ENCODE measurements around the gene CLEC4F. TPM values are rescaled to one million over a fixed set of nuclear protein-coding genes. Genes with fewer than 3 reads are reported as not detected.

CLEC4F gene
- total and polyA plus RNA-seq, 2 experiments from 2014 or later = not detected

GRCh38 chr2:70777450-70777849 lies 42.9 kb downstream of the CLEC4F start:
- peaks cover 5% of the 10 kb centered on the region for H3K27me3 Mint-ChIP-seq (ENCODE audit: insufficient read depth, low read depth, poor library complexity)
- Histone ChIP-seq H3K4me3 (no peak overlapping the region), H4K20me1 (replicated peaks; ENCODE audit: insufficient read depth) (no peaks in the 10 kb centered on the region), H2AFZ (no peak overlapping the region), H3F3A (replicated peaks; ENCODE audit: low read depth) (no peaks in the 10 kb centered on the region), H3K4me1 (ENCODE audit: insufficient read depth) (no peaks in the 10 kb centered on the region), H3K9me2 (ENCODE audit: insufficient read depth) (peaks cover 18% of the 10 kb centered on the region; the same call in 1 of the 2 replicates), H3K36me3 (ENCODE audit: insufficient read depth) (no peaks in the 10 kb centered on the region), H3K79me2 (replicated peaks; ENCODE audit: insufficient read depth) (no peaks in the 10 kb centered on the region), H3K27me3 (ENCODE audit: insufficient read depth) (peaks cover 19% of the 10 kb centered on the region; the same call in 1 of the 2 replicates), H3K4me2 (no peak overlapping the region), H3K27ac (ENCODE audit: low read depth) (no peak overlapping the region)
- DNase-seq (ENCODE audit: low spot score) (no peak), ATAC-seq (no peak)
- H3K36me3 Mint-ChIP-seq (ENCODE audit: low read depth) = no peaks in the 10 kb centered on the region
- H3K4me1 Mint-ChIP-seq = no peaks in the 10 kb centered on the region
- TF ChIP-seq ZNF114 (CRISPR knock-in tag; IDR thresholded peaks at IDR 0.05) (no peak), ETS1 (IDR thresholded peaks at IDR 0.05) (no peak), ZNF462 (CRISPR knock-in tag; IDR thresholded peaks at IDR 0.05) (no peak), EZH2phosphoT487 (IDR thresholded peaks at IDR 0.05; ENCODE audit: unreplicated experiment) (no peak), ZNF331 (CRISPR knock-in tag; IDR thresholded peaks at IDR 0.05; ENCODE audit: low read depth) (no peak), NANOG (IDR thresholded peaks at IDR 0.05; ENCODE audit: borderline replicate concordance) (no peak), STAT1 (IDR thresholded peaks at IDR 0.05; ENCODE audit: unreplicated experiment) (no peak), JUNB (IDR thresholded peaks at IDR 0.05; ENCODE audit: unreplicated experiment) (no peak), EZH2 (IDR thresholded peaks at IDR 0.05; ENCODE audit: low read depth, unreplicated experiment) (no peak), POLR2AphosphoS5 (IDR thresholded peaks at IDR 0.05; ENCODE audit: low read depth) (no peak), CREB1 (CRISPR knock-in tag; IDR thresholded peaks at IDR 0.05; ENCODE audit: low read depth) (no peak)
- TF ChIP-seq, protein P1, sequence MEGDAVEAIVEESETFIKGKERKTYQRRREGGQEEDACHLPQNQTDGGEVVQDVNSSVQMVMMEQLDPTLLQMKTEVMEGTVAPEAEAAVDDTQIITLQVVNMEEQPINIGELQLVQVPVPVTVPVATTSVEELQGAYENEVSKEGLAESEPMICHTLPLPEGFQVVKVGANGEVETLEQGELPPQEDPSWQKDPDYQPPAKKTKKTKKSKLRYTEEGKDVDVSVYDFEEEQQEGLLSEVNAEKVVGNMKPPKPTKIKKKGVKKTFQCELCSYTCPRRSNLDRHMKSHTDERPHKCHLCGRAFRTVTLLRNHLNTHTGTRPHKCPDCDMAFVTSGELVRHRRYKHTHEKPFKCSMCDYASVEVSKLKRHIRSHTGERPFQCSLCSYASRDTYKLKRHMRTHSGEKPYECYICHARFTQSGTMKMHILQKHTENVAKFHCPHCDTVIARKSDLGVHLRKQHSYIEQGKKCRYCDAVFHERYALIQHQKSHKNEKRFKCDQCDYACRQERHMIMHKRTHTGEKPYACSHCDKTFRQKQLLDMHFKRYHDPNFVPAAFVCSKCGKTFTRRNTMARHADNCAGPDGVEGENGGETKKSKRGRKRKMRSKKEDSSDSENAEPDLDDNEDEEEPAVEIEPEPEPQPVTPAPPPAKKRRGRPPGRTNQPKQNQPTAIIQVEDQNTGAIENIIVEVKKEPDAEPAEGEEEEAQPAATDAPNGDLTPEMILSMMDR (conservative IDR thresholded peaks at IDR 0.05; ENCODE audit: low read depth in 2 of 2) = no peak
- TF ChIP-seq, protein P2, sequence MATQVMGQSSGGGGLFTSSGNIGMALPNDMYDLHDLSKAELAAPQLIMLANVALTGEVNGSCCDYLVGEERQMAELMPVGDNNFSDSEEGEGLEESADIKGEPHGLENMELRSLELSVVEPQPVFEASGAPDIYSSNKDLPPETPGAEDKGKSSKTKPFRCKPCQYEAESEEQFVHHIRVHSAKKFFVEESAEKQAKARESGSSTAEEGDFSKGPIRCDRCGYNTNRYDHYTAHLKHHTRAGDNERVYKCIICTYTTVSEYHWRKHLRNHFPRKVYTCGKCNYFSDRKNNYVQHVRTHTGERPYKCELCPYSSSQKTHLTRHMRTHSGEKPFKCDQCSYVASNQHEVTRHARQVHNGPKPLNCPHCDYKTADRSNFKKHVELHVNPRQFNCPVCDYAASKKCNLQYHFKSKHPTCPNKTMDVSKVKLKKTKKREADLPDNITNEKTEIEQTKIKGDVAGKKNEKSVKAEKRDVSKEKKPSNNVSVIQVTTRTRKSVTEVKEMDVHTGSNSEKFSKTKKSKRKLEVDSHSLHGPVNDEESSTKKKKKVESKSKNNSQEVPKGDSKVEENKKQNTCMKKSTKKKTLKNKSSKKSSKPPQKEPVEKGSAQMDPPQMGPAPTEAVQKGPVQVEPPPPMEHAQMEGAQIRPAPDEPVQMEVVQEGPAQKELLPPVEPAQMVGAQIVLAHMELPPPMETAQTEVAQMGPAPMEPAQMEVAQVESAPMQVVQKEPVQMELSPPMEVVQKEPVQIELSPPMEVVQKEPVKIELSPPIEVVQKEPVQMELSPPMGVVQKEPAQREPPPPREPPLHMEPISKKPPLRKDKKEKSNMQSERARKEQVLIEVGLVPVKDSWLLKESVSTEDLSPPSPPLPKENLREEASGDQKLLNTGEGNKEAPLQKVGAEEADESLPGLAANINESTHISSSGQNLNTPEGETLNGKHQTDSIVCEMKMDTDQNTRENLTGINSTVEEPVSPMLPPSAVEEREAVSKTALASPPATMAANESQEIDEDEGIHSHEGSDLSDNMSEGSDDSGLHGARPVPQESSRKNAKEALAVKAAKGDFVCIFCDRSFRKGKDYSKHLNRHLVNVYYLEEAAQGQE (IDR thresholded peaks at IDR 0.05; ENCODE audit: unreplicated experiment) = no peak
- no peak overlapping the region for H3K27ac Mint-ChIP-seq
- H3K9me3 Mint-ChIP-seq = no peaks in the 10 kb centered on the region
- H3K4me3 Mint-ChIP-seq = no peak overlapping the region
